A673 (cell line): ENCODE measurements around the gene CHST12.

ENCODE experiments used
- EZH2 ChIP-seq: fragments of 200-600 bp; sonication (generic); IDR thresholded peaks from 2 replicates; pipeline ENCODE4 v1.6.1; 2017; ENCODE audit warnings: borderline replicate concordance, low read depth, mild to moderate bottlenecking, mixed read lengths, antibody characterized with exemption, low read length; ENCODE audit not compliant: poor library complexity, severe bottlenecking
- TF ChIP-seq, protein P1 (sequence below): fragments of 300-800, 200-600 bp; sonication (generic); conservative IDR thresholded peaks from 2 replicates; pipeline ENCODE4 v1.5.1; 2017; ENCODE audit warnings: low read depth, mild to moderate bottlenecking, antibody characterized with exemption, low read length, moderate library complexity, mixed read lengths

DNA sequence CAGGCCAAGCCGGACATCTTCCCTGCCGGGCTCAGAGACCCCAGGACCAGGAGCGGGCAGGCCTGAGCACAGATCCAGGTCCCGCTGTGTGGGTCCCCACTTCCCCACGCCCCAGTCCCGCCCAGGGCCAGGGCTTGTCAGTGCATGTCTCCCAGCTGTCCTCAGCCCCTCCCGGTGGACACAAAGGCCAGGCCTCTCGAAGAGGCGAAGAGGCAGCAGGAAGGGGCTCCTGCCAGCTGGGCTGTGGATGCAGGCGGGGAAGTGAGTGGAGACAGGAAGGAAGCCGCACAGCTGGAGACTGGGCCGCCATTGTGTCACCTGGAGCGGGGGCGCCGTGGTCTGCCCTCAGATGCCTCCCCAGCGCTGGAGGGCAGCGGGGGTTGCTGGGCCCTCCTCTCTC lies 68.0 kb downstream of the CHST12 start:
- TF ChIP-seq, protein P1, sequence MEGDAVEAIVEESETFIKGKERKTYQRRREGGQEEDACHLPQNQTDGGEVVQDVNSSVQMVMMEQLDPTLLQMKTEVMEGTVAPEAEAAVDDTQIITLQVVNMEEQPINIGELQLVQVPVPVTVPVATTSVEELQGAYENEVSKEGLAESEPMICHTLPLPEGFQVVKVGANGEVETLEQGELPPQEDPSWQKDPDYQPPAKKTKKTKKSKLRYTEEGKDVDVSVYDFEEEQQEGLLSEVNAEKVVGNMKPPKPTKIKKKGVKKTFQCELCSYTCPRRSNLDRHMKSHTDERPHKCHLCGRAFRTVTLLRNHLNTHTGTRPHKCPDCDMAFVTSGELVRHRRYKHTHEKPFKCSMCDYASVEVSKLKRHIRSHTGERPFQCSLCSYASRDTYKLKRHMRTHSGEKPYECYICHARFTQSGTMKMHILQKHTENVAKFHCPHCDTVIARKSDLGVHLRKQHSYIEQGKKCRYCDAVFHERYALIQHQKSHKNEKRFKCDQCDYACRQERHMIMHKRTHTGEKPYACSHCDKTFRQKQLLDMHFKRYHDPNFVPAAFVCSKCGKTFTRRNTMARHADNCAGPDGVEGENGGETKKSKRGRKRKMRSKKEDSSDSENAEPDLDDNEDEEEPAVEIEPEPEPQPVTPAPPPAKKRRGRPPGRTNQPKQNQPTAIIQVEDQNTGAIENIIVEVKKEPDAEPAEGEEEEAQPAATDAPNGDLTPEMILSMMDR, result no peak
- TF ChIP-seq EZH2, result no peak
